Large intestine (tissue), 3 donors: ENCODE measurements around the gene KLHL29. TPM values are rescaled to one million over a fixed set of nuclear protein-coding genes. Genes with fewer than 3 reads are reported as not detected.

Experiments
- DNase-seq, 2 donors: peaks; one replicate each; pipeline versions ENCODE4 v3.0.0 to v3.0.0-alpha.2; 2013
- H3K27ac ChIP-seq: one replicate; pipeline ENCODE4 v1.5.1; 2013; ENCODE audit warnings: low read length
- H3K27me3 ChIP-seq: 2 replicates; pipeline ENCODE4 v1.6.1; 2013; ENCODE audit warnings: low read length; ENCODE audit not compliant: control insufficient read depth, insufficient read depth
- H3K36me3 ChIP-seq: 2 replicates; pipeline ENCODE4 v1.6.1; 2013; ENCODE audit warnings: low read length; ENCODE audit not compliant: control insufficient read depth, insufficient read depth
- H3K4me1 ChIP-seq: one replicate; pipeline ENCODE4 v1.6.1; 2013; ENCODE audit warnings: low read length; ENCODE audit not compliant: control insufficient read depth, insufficient read depth
- H3K4me3 ChIP-seq: one replicate; pipeline ENCODE4 v1.5.1; 2013; ENCODE audit warnings: low read length
- H3K9me3 ChIP-seq: one replicate; pipeline ENCODE4 v1.6.1; 2013; ENCODE audit warnings: mild to moderate bottlenecking, low read depth, low read length, moderate library complexity; ENCODE audit not compliant: control insufficient read depth
- WGBS: methylation state at CpG from one replicate; pipeline ENCODE4 v1.1.5; 2013; ENCODE audit warnings: low lambda C conversion rate; ENCODE audit not compliant: insufficient coverage; 5-methylcytosine and 5-hydroxymethylcytosine counted together
- polyA plus RNA-seq: library from polyadenylated mRNA; unstranded; fragments of 120-200 nt; gene quantifications from one replicate; pipeline ENCODE4 v1.2.1, GENCODE V29; 2013

Gene KLHL29
- polyA plus RNA-seq, 1 donor, result 5.9 TPM

DNA sequence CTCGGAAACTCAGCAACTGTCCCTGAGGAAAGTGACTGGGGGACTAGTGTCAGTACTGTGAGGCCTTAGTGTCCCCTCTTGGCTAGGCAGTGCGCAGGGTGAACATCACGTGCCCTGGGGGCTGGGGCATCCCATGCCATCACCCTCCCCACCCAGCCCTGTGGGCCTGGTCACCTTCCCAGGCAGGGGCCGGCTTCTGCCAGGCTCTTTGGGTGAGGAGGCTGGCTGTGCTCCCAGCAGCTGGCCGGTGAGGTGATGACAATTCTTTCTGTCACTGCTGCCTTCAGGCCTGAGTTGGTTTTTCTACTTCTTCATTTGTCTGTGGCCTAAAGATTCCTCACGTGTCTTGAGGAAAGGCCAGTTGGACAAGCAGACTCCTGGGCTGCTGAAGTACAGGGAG, 180.8 kb downstream of the KLHL29 start:
- H3K4me1 ChIP-seq, result peaks cover 6% of the 10 kb centered on the region
- DNase-seq, result no peak
- peaks cover 2% of the 10 kb centered on the region for H3K36me3 ChIP-seq
- no peak overlapping the region for H3K4me3 ChIP-seq
- no peak overlapping the region for H3K27ac ChIP-seq
- WGBS, result no CpG with 5 or more reads among the region's 6 CpGs
- H3K27me3 ChIP-seq, result no peaks in the 10 kb centered on the region
- no peaks in the 10 kb centered on the region for H3K9me3 ChIP-seq

GRCh38 chr2:23566241-23567142, 181.5 kb downstream of the KLHL29 start:
- WGBS, result 100% methylated on average over 1 of the region's 6 CpGs
- Histone ChIP-seq H3K27ac (no peak overlapping the region), H3K36me3 (peaks cover 2% of the 10 kb centered on the region), H3K9me3 (no peaks in the 10 kb centered on the region), H3K27me3 (no peaks in the 10 kb centered on the region), H3K4me3 (no peak overlapping the region), H3K4me1 (peaks cover 6% of the 10 kb centered on the region)
- no peak for DNase-seq

DNA sequence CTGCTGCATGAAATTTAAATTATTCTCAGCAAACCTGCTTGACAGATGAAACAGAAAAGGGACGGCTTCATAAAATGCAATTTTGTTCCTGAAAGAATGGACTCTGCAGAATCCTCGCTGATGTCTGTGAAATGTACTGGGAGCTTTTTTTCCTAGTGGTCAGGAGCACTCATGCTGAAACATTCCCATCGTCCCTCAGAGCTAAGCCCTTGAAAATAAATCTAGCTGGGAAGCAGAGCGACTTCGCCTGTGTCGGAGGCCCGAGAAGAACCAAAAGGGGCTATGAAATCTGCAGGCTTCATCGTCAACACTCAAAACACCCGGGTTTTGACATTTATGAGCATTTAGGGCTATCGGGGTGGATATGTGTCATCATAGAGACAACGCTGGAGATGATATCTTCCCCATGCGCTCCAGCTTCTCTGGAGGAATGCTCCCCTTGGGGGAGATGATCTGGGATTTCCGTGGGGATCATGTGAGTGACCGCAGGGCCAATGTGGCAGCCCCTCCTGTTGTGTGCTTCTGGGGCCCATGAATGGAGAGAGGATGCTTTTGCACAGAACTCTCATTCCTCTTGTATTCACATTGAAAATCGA, 182.3 kb downstream of the KLHL29 start:
- Histone ChIP-seq H3K9me3 (no peaks in the 10 kb centered on the region), H3K4me3 (no peak overlapping the region), H3K36me3 (peaks cover 2% of the 10 kb centered on the region), H3K4me1 (peaks cover 6% of the 10 kb centered on the region), H3K27ac (no peak overlapping the region), H3K27me3 (no peaks in the 10 kb centered on the region)
- no CpG with 5 or more reads among the region's 15 CpGs for WGBS
- no peak for DNase-seq

DNA sequence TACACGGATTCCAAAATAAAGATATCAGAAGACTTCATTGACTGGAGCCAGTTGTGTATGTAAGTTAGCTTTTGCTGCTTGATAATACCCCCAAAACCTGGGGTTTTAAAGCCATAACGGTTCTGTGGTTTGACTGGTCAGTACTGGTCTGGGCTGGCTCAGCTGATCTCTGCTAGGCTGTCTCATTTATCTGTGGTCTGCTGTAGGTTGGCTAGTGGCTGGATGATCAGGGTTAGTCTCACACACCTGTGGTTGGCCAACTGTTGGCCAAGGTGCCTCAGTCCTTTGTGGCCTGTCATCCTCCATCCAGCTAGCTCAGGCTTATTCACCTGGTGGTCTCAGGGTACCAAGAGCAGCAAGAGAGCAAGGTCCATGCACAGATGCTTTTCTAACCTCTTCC, 183.2 kb downstream of the KLHL29 start:
- Histone ChIP-seq H3K4me1 (peaks cover 6% of the 10 kb centered on the region), H3K36me3 (no peaks in the 10 kb centered on the region), H3K27ac (no peak overlapping the region), H3K4me3 (no peak overlapping the region), H3K9me3 (no peaks in the 10 kb centered on the region), H3K27me3 (no peaks in the 10 kb centered on the region)
- DNase-seq, result no peak
- 100% methylated on average over 1 of the region's 2 CpGs for WGBS

DNA sequence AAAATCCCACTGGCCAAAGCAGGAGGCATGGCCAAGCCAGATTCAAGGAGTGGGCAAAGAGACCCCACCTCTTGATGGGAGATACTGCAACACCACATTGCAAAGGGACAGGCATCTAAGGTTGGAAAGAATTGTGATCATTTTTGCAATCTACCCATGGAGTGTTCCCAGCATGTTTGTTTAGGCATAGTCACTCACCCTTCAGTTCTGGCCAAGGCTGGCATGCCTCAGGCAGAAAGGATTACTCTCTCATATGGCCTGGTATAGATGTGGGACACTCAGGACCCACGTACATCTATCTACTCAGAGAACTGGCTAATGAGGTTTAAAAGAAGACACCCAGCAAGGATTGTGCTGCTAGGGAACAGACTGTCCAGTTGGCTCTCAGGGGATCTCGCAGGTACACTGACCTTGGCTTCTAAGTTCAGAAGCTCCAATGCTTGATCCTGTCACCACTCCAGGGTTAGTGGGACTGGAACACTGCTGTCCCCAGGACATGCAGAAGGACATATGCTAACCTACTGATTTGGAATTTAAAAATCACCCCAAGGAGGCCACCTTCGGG, 183.7 kb downstream of the KLHL29 start:
- Histone ChIP-seq H3K9me3 (no peaks in the 10 kb centered on the region), H3K4me1 (peaks cover 5% of the 10 kb centered on the region), H3K4me3 (no peak overlapping the region), H3K36me3 (no peaks in the 10 kb centered on the region), H3K27me3 (no peaks in the 10 kb centered on the region), H3K27ac (no peak overlapping the region)
- DNase-seq, result no peak
- no CpG with 5 or more reads among the region's 3 CpGs for WGBS

GRCh38 chr2:23569761-23570365, 184.9 kb downstream of the KLHL29 start:
- Histone ChIP-seq H3K27ac (no peak overlapping the region), H3K36me3 (no peaks in the 10 kb centered on the region), H3K9me3 (no peaks in the 10 kb centered on the region), H3K4me1 (no peaks in the 10 kb centered on the region), H3K4me3 (no peak overlapping the region), H3K27me3 (peaks cover 5% of the 10 kb centered on the region)
- no peak for DNase-seq
- no CpG with 5 or more reads among the region's 12 CpGs for WGBS

DNA sequence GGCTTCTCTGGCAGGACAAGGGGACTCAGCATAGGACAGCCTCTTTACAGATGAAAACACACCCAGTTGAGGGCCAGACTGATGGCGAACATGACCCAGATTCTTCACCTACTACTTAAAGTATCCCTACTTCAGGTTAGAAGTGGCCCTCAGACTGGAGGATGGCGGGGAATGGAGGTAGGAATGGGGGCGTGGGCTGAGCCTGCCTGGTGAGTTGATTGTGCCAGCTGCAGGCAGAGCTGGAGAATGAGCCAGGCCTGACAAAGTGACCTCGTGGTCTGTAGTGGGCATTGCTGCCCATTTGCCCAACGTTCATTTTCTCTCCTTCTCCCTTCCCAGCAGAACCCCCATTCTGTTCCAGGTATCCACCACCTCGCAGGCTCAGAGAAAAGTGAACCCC, 186.1 kb downstream of the KLHL29 start:
- peaks cover 5% of the 10 kb centered on the region for H3K27me3 ChIP-seq
- H3K36me3 ChIP-seq, result no peaks in the 10 kb centered on the region
- no CpG with 5 or more reads among the region's 6 CpGs for WGBS
- H3K4me1 ChIP-seq, result no peaks in the 10 kb centered on the region
- no peaks in the 10 kb centered on the region for H3K9me3 ChIP-seq
- H3K27ac ChIP-seq, result no peak overlapping the region
- DNase-seq, result no peak
- H3K4me3 ChIP-seq, result no peak overlapping the region

DNA sequence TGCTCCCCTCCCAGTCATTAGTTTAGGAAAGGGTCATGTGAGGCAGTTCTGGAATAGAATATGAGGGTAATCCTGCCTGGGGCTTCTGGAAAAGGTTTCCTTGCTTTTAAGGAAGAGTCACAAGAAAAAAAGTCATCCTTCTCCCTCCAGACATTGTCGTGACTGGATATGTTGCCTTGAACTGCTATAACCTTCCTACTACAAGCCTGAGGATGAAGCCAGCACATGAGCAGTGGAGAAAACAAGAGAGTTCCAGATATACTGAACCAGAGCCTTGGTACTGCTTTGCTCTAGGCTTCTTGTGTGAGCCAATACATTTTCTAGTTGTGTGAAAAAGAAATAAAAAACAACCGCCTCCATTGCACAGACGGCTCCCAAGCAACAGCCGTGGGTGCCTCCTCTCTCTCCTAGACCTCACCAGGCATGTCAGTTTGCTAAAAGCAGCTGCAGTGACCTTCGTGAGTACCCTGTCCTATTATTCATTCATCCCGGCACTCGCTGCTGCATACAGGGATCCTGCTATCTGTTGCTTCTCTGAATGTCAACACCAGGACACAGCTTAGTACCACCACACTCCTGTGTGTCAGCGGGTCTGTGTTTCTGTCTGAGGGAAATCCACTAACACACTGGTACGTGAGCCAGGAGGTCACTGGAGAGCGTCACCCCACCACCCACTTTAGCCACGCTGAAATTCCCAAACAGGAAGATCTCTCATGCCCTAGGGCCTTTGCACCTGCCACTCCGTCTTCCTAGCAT, 186.7 kb downstream of the KLHL29 start:
- Histone ChIP-seq H3K36me3 (no peaks in the 10 kb centered on the region), H3K9me3 (no peaks in the 10 kb centered on the region), H3K27me3 (peaks cover 5% of the 10 kb centered on the region), H3K4me3 (no peak overlapping the region), H3K27ac (no peak overlapping the region), H3K4me1 (no peaks in the 10 kb centered on the region)
- no CpG with 5 or more reads among the region's 12 CpGs for WGBS
- no peak for DNase-seq

GRCh38 chr2:23574919-23575654, 190.1 kb downstream of the KLHL29 start:
- WGBS, result no CpG with 5 or more reads among the region's 13 CpGs
- H3K9me3 ChIP-seq, result no peaks in the 10 kb centered on the region
- no peaks in the 10 kb centered on the region for H3K4me1 ChIP-seq
- H3K27ac ChIP-seq, result no peak overlapping the region
- H3K27me3 ChIP-seq, result peaks cover 5% of the 10 kb centered on the region
- no peak overlapping the region for H3K4me3 ChIP-seq
- no peaks in the 10 kb centered on the region for H3K36me3 ChIP-seq
- DNase-seq, result no peak
